Uterus (tissue), 2 donors: ENCODE measurements around the gene MAGEB1.

Experiments used
- CTCF ChIP-seq, 4 experiments: fragments of 200-600 bp in 2 of 4; fragments of 450-650 bp in 2 of 4; sonication (generic) in 2 of 4; IDR thresholded peaks; one replicate each; pipeline ENCODE4 v1.5.1; 2016 to 2019; ENCODE audit warnings: antibody characterized with exemption in 4 of 4, mild to moderate bottlenecking in 2 of 4, moderate library complexity in 1 of 4
- POLR2A ChIP-seq, 2 donors: fragments of 450-650 bp; IDR thresholded peaks; one replicate each; pipeline ENCODE4 v1.6.1; 2016; ENCODE audit warnings: antibody characterized with exemption in 2 of 2, mild to moderate bottlenecking in 1 of 2, moderate library complexity in 1 of 2

GRCh38 chrX:30219372-30219771 is 27.6 kb upstream of the MAGEB1 start:
- TF ChIP-seq CTCF (IDR thresholded peaks at IDR 0.05): no peak
- no peak for TF ChIP-seq POLR2A (IDR thresholded peaks at IDR 0.05)
